HG02970 (cell line): ENCODE results near the gene PLA2G10.
"Not testable (repeated sequence)": the region's sequence is repeated elsewhere in the genome, so short reads cannot be mapped to it uniquely, and the experiment has no call there.

Experiments used
- ATAC-seq: cut with Tn5 transposase; IDR thresholded peaks from one replicate; pipeline ENCODE4 v1.9.1; 2021; ENCODE audit warnings: mild to moderate bottlenecking, moderate library complexity, moderate number of reproducible peaks; ENCODE audit not compliant: unreplicated experiment, low FRiP score

Gene PLA2G10

GRCh38 chr16:14667347-14668266 is 26.5 kb downstream of the PLA2G10 start:
- ATAC-seq: no peak

DNA sequence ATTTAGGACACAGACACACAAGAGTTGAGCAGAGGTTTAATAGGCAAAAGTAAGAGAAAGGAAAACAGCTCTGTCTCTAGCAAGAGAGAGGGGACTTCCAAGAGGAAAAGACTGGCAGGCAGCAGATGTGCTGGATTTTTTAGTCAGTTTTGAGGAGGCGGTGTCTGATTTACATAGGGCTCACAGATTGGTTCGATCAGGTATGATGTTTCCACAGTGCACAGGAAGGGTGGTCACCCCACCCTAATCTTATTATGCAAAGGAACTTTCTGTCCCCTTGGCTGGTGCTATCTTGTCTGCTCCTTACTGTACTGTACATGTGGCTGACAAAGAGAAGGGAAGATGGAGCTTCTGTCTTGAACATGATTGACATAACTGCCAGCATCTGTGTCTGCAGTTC is 36.0 kb downstream of the PLA2G10 start:
- no peak for ATAC-seq

- ATAC-seq: no peak
Observed at GRCh38 chr16:14652726-14653125, 41.4 kb downstream of the PLA2G10 start.

DNA sequence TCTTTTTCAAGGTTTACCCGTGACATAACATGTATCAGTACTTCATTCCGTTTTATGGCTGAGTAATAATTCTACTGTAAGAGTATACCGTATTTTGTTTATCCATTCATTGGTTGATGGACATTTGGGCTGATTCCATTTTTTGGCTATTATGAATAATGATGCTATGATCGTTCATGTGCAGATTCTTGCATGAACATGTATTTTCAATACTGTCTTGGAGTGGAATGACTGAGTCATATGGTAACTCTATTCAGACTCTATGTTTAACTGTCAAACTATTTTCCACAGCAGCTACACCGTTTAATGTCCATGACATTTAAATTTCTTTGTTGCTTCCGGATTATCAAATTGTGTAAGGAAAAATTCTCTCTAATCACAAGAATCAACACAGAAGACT is 43.5 kb downstream of the PLA2G10 start:
- no peak for ATAC-seq

DNA sequence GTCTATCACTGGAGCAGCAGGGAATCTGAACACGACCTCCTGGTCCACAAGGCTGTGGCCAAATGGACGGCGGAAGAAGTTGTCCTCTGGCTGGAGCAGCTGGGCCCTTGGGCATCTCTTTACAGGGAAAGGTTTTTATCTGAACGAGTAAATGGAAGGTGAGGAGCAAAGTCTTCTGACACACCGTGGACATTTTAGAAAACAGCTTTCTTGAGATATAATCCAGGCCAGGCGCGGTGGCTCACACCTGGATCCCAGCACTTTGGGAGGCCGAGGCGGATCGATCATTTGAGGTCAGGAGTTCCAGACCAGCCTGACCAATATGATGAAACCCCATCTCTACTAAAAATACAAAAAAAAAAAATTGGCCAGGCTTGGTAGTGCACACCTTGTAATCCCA is 44.3 kb downstream of the PLA2G10 start:
- ATAC-seq: no peak

DNA sequence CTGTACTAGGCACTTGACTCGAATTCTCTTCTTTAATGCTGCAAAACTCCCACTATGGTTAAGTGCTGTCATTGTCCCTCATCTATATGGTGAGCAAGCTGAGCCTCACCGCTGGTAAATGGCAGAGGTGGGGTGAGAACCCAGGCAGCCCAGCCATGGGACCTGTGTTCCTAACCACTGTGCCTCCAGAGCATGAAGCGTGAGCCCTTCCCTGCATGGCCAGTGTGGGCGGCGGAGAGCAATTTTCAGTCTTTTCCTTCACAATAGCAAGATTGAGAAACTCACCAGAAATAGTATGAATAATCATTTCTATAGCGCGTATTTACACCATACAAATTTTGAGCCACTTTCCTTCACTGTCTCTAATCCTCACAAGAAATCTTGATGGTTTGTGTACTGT is 52.2 kb downstream of the PLA2G10 start:
- ATAC-seq: no peak

- no peak for ATAC-seq
Observed at GRCh38 chr16:14641206-14641605, 52.9 kb downstream of the PLA2G10 start.

DNA sequence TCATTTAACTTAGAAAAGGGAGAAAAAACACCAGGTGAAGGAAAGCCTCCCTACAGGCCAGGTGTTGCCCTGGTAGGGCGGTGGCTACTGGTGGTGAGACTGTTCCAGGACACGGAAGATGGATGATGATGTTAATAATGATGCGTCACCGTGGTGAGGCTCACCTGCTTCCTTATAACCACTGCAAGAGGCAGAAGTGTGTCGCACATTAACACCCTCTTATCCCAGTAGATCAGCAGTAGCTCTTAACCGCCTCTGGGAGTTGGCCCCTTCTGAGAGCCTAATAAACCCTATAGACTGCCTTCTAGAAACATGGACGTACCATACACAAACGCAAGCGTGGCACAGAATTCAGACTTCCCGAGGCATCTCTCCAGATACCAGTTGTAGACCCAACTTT is 53.6 kb downstream of the PLA2G10 start:
- ATAC-seq: no peak

GRCh38 chr16:14636951-14637240 is 57.2 kb downstream of the PLA2G10 start:
- not testable (repeated sequence) for ATAC-seq

DNA sequence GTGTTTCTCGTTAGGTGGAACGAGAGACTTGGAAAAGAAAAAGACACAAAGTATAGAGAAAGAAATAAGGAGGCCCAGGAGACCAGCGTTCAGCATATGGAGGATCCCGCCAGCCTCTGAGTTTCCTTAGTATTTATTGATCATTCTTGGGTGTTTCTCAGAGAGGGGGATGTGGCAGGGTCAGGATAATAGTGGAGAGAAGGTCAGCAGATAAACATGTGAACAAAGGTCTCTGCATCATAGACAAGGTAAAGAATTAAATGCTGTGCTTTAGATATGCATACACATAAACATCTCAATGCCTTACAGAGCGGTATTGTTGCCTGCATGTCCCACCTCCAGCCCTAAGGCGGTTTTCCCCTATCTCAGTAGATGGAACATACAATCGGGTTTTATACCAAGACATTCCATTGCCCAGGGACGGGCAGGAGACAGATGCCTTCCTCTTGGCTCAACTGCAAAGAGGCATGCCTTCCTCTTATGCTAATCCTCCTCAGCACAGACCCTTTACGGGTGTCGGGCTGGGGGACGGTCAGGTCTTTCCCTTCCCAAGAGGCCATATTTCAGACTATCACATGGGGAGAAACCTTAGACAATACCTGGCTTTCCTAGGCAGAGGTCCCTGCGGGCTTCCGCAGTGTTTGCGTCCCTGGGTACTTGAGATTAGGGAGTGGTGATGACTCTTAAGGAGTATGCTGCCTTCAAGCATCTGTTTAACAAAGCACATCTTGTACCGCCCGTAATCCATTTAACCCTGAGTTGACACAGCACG is 57.7 kb downstream of the PLA2G10 start:
- ATAC-seq: not testable (repeated sequence)

GRCh38 chr16:14635395-14636165 is 58.5 kb downstream of the PLA2G10 start:
- ATAC-seq: no peak

GRCh38 chr16:14634389-14634725 is 59.8 kb downstream of the PLA2G10 start:
- ATAC-seq: no peak

- ATAC-seq: peak; percentile 80
Observed at GRCh38 chr16:14632693-14633569, 61.2 kb downstream of the PLA2G10 start, which contains the start of gene BFAR. Gene BFAR, plus strand, starts transcription at chr16:14632951. Its CDS starts 11,396 bp downstream, at chr16:14644347.

DNA sequence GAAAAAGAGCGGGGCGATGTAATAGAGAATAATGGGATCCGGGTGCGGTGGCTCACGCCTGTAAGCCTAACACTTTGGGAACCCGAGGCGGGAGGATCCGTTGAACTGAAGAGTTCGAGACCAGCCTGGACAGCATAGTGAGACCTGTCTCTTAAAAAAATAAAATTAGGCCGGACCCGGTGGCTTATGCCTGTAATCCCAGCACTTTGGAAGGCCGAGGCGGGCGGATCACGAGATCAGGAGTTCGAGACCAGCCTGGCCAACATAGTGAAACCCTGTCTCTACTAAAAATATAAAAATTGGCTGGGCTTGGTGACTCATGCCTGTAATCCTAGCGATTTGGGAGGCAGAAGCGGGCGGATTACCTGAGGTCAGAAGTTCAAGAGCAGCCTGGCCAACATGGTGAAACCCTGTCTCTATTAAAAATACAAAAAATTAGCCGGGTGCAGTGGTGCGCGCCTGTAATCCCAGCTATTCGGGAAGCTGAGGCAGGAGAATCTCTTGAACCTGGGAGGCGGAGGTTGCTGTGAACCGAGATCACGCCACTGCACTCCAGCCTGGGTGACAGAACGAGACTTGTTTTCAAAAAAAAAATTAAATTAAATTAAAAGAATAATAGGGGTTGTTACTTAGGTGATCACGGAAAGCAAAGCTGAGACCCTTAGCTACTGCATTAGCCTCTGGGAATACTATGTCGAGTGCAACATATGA is 63.3 kb downstream of the PLA2G10 start:
- not testable (repeated sequence) for ATAC-seq

DNA sequence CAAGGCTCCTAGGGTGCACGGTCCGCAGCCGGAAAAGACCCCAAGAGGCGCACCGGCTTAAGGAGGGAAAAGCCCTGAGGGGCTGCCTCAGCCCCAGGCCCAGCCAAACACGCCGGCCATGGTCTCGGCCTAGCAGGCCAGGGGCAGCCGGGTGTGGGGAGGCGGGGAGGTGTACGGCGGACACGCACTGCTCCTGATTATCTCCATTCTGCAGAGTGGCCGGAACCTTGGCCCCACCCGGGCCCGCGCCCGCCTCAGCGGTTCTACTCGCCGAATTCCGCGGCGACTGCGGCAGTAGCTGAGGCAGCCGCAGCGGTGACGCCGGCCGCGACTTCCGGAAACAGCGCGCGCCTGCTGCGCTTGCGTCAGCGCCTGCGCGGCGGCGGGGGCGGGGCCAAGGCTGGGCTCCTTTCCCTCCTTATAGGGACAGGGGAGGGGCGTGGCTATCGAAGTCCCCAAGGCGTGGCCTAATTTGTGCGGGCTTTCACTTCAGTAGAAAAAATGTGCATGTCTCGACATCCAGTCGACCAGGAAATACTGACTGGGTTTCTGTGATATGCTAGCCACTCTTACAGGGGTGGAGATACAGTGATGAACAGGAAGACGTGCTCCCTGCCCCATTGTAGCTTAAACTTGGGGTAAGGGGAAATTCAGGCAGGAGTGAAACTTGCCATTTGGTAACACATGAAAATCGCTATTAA is 64.0 kb downstream of the PLA2G10 start, which contains the start of gene PARN:
PARN (minus strand) TSS at position 342 of the 701 bp plus-strand sequence; CDS start at position 207, 135 bp downstream.
- ATAC-seq: peak; percentile 53

DNA sequence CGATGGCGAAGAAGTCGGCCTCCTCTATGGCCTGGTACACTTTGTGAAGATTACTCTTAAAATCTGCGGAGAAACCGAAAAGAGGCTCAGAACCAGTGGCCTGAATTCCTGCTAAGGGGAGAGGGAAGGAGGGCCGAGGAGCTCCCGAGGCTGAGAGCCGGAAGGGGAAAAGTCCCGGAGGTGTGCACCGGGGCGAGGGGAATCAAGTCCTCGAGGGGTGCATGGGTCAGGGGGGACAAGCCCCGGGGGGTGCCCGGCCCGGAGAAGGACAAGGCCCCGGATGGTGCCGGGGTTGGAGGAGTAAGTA is 64.5 kb downstream of the PLA2G10 start:
- ATAC-seq: peak; percentile 14

DNA sequence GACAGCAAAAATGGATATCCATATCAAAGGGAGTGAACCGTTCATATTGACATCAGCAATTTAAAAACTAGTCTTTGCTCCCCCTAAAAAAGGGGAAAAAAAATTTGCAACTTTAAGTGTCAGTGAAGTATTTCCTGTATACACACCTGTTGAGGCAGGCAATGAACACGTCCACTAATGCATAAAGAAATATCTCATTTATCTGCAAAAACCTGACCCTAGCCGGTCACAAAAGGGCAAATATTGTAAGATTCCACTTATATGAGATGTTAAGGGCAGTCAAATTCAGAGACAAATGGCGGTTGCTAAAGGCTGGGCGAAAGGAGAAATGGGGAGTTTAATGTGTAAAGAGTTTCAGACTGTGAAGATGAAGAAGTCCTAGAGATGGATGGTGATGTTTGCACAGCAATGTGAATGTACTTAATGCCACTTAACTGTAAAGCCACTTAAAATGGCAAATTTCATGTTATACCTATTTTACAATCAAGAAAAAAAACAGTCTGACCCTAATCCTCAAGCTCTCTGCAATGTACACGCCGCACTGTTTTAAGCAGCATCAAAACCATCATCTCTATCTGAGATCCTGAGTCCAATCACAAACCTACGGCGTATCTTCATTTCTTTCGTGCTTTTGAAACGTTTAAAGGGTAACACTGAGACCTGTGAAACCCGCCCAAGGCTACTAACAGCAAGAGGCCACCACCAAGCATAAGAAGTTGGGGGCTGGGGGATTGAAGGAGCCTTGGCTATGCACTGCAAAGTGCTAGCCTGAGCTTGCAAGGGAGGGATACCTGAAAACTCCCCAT is 65.1 kb downstream of the PLA2G10 start:
- ATAC-seq: no peak

DNA sequence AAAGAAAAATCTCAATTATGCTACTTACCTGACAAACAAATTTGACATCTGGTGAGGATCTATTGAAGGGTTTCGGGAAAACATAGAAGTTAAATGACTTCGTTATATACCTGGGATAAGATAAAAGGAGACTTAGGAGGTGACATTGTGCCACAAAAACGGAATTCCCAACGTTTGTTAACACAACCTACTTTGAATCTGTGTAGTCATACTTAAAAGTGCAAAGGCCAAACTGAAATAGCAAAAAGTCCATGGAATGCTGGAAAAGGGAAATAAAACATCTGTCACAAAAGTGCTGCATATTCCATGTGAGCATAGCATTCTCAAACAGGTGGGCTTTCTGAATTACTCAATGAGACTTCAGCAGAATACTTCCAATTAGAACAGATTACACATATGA is 67.0 kb downstream of the PLA2G10 start:
- no peak for ATAC-seq
